Posterior vena cava (tissue), 2 donors: ENCODE results near the gene COL27A1. TPM values are rescaled to one million over a fixed set of nuclear protein-coding genes. Genes with fewer than 3 reads are reported as not detected.

Experiments used
- DNase-seq: peaks from one replicate; pipeline ENCODE4 v3.0.0-alpha.2; 2020; ENCODE audit warnings: low spot score
- intact Hi-C, 2 donors: fragments of 100-400 bp; cut with DNase I; formaldehyde crosslinking; loops; one replicate each; pipeline versions ENCODE4 v1.14.1 to v1.14.2; 2022 to 2023
- total RNA-seq, 2 donors: library from RNA; stranded (reverse); fragmentation: NEBNext Ultra II Directional; extraction: Animal tissue kit (Norgen Biotek cat#: 25700); gene quantifications; one replicate each; pipeline ENCODE4 v1.2.1, GENCODE V29; 2021
- donor health status: DM: yes; HTN: yes; CAD: no.
- donor health status: DM: yes; HTN: yes; CAD: no.

Gene COL27A1
- total RNA-seq, 2 donors from 2014 or later: 6.7 to 8.1 TPM

- DNase-seq: no peak
- intact Hi-C loops: no loop called here
Observed at GRCh38 chr9:114209151-114209550, 53.8 kb downstream of the COL27A1 start.

GRCh38 chr9:114210136-114210535, 54.8 kb downstream of the COL27A1 start:
- intact Hi-C loops: no loop called here
- no peak for DNase-seq

DNA sequence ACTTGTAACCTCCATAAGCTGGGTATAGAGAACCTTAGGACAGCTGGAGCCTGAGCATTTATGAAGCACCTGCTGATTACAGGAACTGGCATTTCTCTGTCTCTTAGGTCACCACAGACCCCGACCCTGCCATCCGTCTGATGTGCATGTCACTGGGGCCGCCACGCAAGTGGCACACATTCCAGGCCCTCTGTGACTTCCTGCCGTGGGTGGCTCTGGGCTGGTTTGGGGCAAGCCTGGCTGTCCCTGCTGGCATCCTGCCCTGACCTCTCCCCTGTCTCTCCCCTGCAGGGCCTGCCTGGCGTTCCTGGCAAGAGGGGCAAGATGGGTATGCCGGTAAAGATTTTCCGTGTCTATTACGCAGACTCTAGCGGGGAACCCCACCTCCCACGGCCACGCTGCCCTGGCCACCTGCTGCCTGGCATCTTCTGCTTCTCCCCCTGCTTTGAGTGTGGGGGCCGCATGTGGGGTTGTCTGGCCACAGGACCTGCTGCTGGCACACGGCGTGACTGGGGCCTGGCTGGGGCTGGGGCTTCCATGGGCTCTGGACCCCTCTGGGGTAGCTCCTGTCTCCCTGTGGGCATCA, 55.4 kb downstream of the COL27A1 start:
- intact Hi-C loops: no loop called here
- no peak for DNase-seq

GRCh38 chr9:114212826-114213225, 57.5 kb downstream of the COL27A1 start:
- DNase-seq: no peak
- intact Hi-C loops: no loop called here

- intact Hi-C loops: no loop called here
- no peak for DNase-seq
Observed at GRCh38 chr9:114213566-114213965, 58.2 kb downstream of the COL27A1 start.

DNA sequence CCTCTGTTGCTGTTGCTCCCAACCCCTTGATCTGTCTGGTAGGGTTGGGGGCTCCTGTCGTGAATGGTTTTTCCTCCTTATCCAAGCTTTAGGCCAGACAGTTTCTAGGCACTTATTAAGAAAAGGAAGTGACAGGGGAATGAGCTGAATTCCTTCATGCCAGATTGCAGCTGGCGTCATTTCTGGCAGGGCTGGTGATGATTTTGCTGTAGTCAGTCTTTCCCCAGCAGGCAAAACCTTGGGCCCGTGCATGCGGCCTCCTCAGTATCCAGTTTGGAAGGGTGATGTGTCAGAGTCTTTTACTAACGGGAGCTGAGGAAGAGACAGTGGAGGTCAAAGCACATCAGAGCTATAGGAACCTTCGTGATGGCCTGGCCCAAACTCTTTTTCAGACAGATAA, 58.8 kb downstream of the COL27A1 start:
- intact Hi-C loops: no loop called here
- peak; percentile 92 for DNase-seq

- no peak for DNase-seq
- intact Hi-C loops: no loop called here
Observed at GRCh38 chr9:114214686-114215414, 59.5 kb downstream of the COL27A1 start.

DNA sequence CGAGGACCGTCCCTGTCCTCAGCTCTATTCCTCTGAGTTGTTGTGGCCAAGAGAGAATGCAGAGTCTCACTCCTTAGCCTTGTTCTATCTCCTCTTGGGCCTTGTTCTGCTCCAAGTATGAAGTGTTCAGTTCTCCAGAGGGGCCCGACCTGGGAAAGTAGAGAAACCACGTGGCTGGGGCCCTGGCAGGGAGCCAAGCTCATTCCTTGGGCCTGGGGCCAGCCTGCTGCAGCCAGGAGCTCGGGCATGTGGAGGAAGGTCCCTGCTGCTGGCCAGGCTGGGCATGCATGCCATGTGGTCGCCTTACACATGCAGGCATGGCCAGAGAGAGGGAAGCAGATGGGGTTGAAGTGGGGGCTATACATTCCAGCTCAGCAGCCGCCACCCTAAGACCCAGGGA, 60.7 kb downstream of the COL27A1 start:
- DNase-seq: no peak
- intact Hi-C loops: no loop called here

DNA sequence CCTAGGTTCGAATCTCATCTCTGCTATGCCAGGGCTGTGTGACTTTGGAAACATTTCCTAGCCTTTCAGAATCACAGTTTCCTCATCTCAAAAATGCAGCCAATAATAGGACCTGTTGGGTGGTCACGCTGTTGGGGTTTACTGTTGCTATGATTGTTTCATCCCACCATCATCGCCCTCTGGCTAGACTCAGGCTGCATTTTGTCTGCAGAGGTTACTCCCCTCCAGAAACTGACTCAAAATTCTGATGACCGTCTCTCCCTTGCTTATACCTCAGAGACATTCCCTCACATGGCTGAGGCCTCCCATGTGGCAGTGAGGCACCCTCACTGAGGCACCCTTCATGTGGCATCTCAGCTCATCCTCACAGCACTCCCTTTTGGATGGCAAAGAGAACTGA, 61.6 kb downstream of the COL27A1 start:
- intact Hi-C loops: no loop called here
- no peak for DNase-seq

DNA sequence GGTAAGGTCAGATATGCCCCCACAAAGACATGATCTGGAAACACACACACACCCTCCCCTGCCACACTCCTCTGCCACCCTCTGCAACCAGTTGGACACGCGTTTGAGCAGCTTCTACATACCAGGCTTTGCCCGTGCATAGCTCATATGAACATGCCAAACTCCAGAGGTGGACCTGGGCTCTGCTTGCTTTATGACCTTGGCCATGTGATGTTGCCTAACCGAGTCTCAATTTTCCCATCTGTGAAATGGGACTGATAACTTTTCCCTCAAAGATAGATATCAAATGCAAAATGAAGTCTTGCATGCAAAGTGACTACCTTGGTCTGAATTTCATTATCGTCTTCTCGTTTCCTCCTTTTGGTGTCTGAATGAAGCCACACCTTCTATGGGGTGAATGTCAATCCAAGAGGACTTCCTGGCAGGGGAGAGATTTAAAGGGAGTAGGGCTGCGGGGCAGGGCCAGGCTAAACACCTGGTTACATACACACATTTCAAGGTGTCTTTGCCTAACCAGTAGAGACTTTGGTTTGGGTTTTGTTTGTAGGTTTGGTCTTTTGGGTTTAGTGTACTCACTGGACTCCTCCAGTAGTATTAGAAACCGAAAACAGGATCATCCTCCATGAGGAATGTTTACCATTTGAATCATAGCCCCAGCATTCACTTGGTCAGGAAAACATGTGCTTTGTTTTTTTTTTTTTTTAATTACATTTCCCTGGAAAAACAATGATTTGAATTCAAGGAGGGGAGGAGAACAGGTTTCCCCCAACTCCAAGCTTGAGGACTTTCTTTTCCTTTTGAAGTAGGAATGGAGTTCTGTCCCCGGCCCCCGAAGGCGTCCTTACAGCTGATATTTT, 63.2 kb downstream of the COL27A1 start:
- intact Hi-C loops: no loop called here
- no peak for DNase-seq

DNA sequence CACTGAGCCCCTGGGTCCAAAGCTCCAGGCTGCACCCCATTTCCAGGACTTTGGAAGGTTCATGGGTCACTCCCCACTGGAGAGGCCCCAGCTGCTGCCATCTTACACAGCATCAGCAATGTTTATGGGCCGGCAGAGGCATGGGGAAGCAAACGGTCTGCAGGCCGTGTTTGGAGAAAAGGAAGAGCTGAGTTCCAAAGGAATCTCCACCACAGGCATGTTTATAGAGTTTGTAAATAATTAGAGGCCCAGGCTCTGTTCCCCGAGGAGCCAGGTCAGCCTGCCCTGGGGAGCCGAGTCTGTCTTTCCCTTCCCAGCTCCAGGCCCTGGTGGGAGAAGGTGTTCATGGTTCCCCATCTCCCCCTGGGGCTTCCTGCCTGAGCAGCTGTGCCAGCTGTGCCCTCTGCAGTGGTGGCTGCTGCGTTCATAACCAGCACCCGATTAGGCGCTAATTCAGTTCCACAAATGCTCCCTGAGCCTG, 64.8 kb downstream of the COL27A1 start:
- DNase-seq: no peak
- intact Hi-C loops: no loop called here

- no peak for DNase-seq
- intact Hi-C loops: no loop called here
Observed at GRCh38 chr9:114221706-114222465, 66.5 kb downstream of the COL27A1 start.

GRCh38 chr9:114223564-114224246, 68.4 kb downstream of the COL27A1 start:
- no peak for DNase-seq
- intact Hi-C loops: no loop called here

- DNase-seq: no peak
- intact Hi-C loops: no loop called here
Observed at GRCh38 chr9:114224247-114224610, 68.9 kb downstream of the COL27A1 start.

DNA sequence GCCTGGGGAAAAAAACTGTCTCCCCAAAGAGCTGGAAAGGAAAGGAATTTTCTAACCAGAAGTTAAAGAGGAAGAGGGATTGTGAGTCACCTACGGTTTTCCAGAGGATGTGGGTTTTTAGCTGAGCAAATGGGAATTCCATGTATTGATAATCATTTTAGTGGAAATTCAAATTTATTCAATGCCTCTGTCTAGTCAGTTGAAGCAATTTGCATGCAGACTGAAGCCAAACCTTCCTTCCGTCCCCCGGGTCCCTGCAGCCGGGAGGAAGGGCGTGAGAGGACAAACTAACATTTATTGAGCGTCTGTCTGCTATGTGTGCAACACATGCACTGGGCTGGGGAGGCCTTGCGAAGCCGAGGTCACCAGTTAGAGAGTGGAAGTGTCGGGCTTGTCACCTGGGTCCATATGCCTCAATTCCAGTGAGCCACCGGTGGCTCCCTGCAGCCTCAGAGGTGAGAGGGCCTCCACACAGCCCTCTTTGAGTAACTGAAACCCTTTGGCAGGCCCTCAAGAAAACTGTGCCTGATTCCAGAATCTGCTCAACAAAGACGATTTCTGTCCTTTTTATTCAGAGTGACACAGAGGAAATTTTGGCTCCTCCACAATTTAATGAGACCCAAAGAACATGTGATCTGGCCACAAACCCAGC, 70.3 kb downstream of the COL27A1 start:
- intact Hi-C loops: no loop called here
- no peak for DNase-seq

DNA sequence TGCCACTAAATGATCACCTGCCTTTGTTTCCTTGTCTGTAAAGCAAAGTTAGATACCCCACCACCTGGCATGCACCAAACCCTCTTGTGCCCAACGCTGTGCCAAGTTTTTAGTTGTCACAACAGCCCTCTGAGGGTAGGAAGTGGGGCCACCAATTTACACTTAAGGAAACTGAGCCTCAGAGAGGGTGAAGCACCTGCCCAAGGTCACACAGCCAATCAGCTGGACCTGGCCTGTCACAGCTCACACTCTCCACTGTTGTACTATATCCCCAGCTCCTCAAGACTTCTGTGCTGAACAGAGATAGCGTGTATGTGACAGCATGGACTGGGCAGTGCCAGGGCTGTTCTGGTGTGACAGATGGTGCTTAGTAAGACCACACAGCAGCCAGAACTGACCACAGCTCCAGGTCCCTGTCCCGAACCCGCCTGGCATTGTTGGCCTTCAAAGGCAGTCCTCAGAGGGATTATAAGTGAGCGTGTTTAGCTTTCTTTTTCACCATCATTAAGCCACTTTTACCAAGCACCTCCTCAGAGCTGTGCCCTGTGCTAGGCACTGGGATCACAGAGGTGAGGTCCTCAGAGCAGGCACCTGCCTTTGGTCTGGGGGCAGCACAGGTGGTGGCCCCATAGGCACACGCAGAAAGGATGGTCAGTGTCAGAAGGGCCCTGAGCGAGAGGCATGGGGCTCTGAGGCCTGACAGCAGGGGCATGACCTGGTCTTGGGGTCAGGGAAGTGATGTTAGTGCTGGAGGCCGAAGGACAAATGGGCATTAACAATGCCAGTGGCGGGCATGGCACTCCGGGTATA, 71.1 kb downstream of the COL27A1 start:
- DNase-seq: no peak
- intact Hi-C loops: no loop called here

DNA sequence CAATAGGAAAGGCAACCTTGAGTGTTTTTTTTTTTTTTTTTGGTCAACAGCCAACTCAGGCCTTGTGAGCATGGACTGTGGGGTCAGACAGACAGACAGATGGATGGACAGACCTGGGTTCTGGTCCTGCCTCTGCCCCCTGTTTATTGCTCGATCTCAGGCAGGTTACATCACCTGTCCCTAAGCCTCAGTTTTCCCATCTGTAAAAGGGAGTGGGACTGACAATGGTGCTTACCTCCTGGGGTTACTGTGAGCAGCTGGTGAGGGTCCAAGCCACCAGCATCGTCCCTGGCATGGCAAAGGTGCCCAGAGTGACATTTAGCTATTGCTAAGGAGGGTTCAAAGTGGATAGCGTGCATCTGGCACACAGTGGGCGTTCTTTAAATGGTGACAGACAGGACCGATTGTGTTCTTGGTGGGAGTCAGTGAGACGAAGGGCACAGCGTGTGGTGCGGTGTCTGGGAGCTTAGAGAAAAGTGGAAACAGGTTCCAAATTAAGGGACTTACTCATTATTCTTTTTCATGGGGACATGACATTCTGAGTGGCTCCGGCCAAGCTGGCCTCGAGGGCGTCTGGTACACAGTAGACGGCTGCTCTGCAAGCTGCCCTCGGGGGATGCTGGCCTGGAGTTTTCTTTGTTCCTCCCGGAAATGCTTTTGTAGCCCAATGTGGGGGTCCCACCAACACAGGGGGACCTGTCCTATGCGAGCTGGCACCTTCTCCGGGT, 72.1 kb downstream of the COL27A1 start:
- DNase-seq: no peak
- intact Hi-C loops: no loop called here
